ENCODE data around the gene MYO1A.
"Not testable (repeated sequence)": the region's sequence is repeated elsewhere in the genome, so short reads cannot be mapped to it uniquely, and the experiment has no call there.

MYO1A gene

DNA sequence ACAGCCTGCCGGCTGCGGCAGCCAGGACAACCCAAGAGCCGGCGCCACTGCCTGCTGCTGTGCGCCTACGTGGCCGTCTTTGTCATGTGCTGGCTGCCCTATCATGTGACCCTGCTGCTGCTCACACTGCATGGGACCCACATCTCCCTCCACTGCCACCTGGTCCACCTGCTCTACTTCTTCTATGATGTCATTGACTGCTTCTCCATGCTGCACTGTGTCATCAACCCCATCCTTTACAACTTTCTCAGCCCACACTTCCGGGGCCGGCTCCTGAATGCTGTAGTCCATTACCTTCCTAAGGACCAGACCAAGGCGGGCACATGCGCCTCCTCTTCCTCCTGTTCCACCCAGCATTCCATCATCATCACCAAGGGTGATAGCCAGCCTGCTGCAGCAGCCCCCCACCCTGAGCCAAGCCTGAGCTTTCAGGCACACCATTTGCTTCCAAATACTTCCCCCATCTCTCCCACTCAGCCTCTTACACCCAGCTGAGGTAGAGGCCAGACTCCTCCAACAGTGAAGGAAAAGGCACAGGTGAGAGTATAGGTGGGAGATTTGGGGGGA is 53.9 kb downstream of the MYO1A start:
- no peak for DNase-seq (ENCODE audit: low read depth, low spot score)

- DNase-seq (ENCODE audit: low read depth, low spot score) = no peak
Observed at GRCh38 chr12:56995201-56995929, 54.6 kb downstream of the MYO1A start.

DNA sequence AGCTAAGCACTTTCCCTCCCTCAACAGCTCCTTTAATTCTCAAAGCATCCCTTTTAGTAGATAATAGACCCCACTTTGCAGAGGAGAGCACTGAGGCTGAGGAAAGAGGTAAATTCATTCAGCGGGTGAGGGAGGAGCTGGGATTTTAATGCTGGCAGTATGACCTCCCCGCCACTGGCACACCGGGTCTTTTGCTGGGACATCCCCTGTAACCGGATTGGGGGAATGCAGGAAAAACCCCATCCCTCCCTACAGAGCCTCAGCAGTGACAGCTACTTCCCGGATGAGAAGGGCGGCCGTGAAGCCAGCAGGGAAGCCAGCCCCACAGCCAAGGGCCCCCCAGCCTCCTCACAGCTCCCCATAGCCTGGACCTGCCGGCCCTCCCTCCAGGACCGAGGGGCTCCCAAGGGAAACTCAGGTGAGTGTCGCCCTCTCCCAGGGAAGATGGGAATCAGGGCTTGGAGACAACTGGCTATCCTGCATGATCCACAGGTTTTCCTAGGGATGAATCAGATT is 55.6 kb downstream of the MYO1A start:
- DNase-seq (ENCODE audit: low read depth, low spot score) = no peak

DNA sequence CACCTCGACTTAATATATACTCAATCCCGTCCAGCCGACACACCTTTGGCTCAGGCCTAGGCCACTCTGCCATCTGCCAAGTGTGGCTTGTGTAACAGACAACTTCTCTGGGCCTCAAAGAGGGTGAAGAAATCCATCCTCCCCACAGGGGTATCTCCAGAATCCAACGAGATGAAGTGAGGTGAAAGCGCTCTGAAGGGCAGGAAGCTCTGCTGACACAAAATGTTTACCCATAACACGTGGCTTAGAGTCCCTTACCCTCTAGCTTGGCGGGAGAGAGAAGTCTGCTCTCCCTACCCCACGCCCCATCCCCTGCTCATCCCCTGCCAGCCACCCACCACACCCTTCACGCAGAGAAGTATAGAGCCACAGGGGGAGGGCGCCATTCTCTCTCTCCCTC is 56.6 kb downstream of the MYO1A start:
- no peak for DNase-seq (ENCODE audit: low read depth, low spot score)

GRCh38 chr12:56991319-56992246 is 58.3 kb downstream of the MYO1A start:
- no peak for DNase-seq (ENCODE audit: low read depth, low spot score)

DNA sequence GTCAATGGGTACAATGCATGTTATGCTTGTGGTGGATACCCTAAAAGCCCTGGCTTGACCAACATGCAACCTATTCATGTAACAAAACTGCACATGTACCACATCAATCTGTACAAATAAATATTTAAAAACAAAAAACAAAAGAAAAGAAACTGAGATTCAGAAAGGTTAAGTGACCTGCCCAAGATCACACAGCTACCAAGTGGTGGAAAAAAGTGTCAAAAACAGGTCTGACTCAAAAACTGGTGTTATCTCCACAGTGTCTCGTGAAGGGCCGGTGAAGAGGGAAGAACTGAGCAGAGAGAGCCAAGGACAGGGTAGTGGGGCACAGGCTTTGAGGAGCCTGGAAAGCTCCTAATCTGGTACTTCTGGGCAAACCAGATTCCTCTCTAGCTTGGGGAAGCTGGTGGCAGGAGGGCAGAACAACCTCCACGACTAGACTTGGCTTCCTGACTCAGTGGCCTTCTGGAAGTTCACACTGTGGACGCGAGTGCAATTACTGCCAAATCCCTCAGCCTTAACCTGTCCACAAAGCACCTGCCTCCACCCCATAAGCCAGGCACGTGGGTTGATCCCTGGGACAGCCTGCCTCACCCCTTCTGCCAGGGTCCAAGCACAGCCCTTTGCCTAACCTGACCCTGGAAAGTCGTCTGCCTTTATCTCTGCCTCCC is 59.1 kb downstream of the MYO1A start:
- no peak for DNase-seq (ENCODE audit: low read depth, low spot score)

DNA sequence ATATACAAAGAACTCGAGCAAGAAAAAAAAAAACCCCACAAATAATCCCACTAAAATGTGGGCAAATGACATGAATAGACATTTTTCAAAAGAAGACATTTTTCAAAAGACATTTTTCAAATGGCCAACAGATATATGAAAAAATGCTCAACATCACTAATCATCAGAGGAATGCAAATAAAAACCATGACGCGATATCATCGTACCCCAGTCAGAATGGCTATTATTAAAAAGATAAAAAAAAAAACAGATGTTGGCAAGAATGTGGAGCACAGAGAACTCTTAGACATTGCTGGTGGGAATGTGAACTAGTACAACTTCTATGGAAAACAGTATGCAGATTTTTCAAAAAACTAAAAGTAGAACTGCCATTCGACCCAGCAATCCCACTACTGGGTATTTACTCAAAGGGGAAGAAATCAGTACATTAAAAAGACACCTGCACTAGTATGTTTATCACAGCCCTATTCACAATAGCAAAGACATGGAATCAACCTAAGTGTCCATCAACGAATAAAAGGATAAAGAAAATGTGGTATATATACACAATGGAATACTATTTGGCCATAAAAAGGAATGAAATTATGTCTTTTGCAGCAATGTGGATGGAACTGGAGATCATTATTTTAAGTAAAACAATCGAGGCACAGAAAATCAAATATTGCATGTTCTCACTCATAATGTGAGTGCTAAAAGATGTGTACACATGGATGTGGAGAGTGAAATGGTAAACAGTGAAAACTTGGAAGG is 59.9 kb downstream of the MYO1A start:
- no peak for DNase-seq (ENCODE audit: low read depth, low spot score)

DNA sequence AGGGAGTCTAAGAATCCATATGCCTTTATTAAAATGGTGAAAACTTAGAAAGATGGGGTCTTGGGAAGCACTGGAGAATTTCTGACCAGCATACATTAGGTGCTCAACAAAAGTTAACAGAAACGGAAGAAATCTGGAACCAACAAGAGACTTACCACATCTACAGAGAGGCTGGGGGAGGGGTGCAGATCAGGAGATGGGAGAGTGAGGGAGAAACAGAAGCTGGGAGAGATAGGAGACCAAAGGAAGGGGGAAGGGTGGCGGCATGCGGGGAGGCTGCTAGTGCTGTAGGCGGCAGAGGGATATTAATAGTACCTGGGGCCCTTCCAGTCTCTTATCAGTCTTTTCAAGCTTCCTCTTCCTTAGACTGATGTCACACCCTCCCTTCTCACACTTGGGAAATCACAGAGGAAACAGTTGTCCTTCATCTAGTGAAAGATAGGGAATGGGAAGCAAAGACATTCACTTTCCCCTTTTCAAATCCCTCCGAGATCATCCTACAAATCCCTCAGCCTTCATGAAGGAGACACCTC is 61.7 kb downstream of the MYO1A start:
- peak; percentile 54 for DNase-seq (ENCODE audit: low read depth, low spot score)

DNA sequence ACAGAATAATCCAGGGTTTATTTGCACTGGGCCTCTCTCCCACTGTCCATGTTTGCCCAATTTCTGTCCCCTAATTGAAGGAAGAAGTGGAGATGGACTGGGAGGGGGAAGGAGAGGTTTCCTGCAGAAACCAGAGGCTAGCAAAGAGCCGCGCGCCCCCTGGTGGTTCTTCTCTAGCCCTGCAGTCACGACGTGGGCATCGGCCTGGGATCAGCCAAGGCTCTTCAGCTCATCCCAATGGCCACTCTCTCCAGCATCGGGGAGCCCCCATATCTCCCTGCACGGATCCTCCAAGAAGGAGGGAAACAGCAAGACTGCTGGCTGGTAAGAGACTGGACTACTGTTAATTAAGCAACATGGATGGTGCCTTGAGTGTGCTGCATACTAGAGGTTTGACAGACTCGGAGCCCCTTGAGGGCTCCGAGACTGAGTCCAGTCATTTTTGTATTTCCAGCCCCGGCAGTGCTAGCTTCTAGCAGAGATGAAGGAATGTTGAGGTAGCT is 62.3 kb downstream of the MYO1A start:
- peak; percentile 93 for DNase-seq (ENCODE audit: low read depth, low spot score)

DNA sequence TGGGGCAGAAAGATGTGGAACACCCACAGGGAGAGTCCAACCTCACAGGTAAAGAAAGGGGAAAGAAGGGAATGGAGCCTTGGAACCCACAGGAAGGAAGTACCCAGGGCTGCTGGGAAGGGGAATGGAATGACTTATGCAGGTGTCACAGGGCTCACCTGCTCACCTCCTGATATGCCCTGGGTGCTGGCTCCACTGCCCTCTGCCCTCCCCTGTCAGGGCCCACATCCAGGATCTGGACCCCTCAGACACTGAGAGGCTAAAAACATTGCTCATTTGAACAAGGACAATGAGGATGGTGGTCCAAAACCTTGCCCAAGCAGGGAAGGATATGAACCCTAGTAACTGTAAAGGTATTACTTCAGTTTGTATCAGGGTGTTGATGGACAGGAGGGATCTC is 62.9 kb downstream of the MYO1A start:
- no peak for DNase-seq (ENCODE audit: low read depth, low spot score)

DNA sequence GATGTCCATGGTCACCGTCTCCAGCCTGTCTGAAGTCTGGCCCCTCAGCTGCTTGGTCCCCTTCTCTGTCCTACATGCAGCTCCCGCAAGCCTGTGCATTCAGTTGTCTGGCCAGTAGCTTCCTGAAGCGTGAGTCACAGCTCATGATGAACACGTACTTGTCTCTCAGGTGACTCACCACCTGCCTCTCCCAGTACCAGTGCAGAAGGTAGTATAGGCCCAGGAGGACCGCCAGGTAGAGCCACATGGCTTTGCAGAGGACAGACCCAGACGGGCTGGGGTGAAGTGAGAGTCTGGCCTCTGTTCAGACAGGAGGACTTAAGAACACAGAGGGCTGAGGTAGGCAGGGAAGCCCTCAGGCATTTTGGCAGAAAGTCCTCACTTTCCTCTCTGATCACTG is 64.2 kb downstream of the MYO1A start:
- peak; percentile 60 for DNase-seq (ENCODE audit: low read depth, low spot score)

DNA sequence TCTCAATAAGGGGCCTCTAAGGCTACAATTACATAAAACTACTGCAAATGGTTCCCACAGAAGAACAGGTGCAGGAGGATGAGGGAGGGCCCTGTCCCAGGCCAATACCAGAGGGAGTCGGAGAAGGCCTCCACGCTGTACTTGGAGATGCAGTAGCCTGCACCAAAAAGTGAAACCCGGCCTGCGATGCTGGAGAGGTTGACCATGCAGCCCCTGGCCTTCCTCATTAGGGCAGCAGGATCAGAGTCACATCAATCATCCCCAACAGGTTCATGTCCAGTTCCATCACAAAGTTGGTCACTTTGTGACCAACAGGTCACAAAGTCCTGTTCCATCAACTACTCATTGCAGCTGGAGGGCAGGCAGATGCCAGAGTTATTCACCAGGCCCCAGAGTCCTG is 66.5 kb downstream of the MYO1A start:
- DNase-seq (ENCODE audit: low read depth, low spot score) = no peak

DNA sequence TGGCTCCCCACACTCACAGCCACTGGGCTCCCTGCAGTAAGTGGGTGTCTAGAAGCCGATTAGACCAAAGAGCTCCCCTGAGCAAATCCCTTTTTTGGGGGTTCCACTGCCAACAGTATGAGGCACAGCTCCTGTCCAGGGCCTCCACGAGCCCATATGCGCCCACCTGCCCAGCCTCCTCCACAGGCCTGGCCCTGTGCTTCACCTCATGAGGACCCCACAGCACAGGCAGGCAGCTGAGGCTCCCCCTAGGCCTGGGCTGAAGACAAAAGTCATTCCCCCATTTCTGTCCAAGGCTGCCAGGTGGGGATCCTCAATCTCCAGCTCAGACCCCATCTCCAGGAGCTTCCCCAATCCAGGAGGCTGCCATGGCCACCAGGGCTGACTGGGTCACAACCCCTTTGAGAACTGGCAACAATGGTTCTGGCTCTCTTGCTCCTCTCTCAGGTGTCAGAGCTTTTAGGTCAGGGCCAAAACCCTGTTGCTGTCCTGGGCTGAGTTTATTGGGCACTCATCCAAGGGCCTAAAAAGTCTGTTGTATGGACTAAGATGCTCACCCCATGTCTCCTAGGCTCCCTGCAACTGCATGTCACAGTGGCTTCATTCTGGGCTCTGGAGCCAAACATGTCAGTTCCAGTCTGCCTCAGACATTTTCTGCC is 67.2 kb downstream of the MYO1A start:
- DNase-seq (ENCODE audit: low read depth, low spot score) = not testable (repeated sequence)

DNA sequence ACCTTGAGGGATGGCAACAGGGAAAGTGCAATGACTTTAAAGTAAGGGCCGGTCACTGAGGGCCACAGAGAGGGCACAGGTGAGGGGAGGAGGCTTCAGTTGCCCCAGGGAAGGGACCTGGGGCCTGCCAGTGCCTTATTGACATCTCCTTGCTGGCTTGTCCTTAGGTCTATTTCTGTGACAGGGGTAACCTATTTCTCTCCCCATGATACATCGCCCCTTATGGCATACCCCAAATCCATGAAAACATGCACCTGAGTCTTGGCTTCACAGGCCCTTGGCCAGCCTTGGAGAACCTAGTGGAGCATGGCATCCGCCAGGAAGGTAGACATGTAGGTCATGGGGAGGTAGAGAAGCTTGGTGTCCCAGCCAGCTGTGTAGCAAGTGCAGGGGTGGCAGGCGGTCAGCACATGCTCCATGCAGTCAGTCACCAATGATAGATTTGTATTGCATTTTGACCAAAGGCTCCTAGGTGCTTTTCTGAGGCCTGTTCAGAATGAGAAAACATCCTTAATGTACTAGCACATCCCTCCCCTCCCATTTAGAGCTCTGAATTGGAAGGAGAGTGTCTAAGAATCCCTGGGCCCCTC is 68.9 kb downstream of the MYO1A start:
- no peak for DNase-seq (ENCODE audit: low read depth, low spot score)

- no peak for DNase-seq (ENCODE audit: low read depth, low spot score)
Observed at GRCh38 chr12:56980268-56980667, 69.7 kb downstream of the MYO1A start.

GRCh38 chr12:56979628-56980027 is 70.3 kb downstream of the MYO1A start:
- no peak for DNase-seq (ENCODE audit: low read depth, low spot score)
